Heart left ventricle (tissue), 16 donors: Measurements from ENCODE around the gene ZNF511. TPM values are rescaled to one million over a fixed set of nuclear protein-coding genes. Genes with fewer than 3 reads are reported as not detected.

Source experiments
- ATAC-seq, 4 donors: fragments of 200-7000 bp; cut with Tn5 transposase; one replicate each; pipeline ENCODE4 v1.9.1; 2020 to 2022; ENCODE audit warnings: moderate library complexity in 4 of 4, mild to moderate bottlenecking in 3 of 4, moderate number of reproducible peaks in 1 of 4
- DNase-seq, 5 donors: peaks; one replicate each; pipeline ENCODE4 v3.0.0-alpha.2; 2020
- H3K27ac ChIP-seq, 12 donors: fragments of 200-600 bp; sonication (generic) in 4 of 12; one replicate each; pipeline versions ENCODE4 v1.5.0 to v1.8.0; 2016 to 2022; ENCODE audit warnings: mild to moderate bottlenecking in 2 of 12
- H3K27me3 ChIP-seq, 9 donors: fragments of 200-600 bp; sonication (generic) in 2 of 9; one replicate each; pipeline versions ENCODE4 v1.5.1 to v1.8.0; 2016 to 2022; ENCODE audit warnings: mild to moderate bottlenecking in 3 of 9
- H3K36me3 ChIP-seq, 9 donors: fragments of 200-600 bp; sonication (generic) in 2 of 9; one replicate each; pipeline versions ENCODE4 v1.5.0 to v1.8.0; 2018 to 2022; ENCODE audit warnings: mild to moderate bottlenecking in 2 of 9
- H3K4me1 ChIP-seq, 12 donors: fragments of 200-600 bp; sonication (generic) in 4 of 12; one replicate each; pipeline versions ENCODE4 v1.5.0 to v1.8.0; 2016 to 2022; ENCODE audit warnings: mild to moderate bottlenecking in 3 of 12
- H3K4me3 ChIP-seq, 12 donors: fragments of 200-600 bp; sonication (generic) in 4 of 12; one replicate each; pipeline versions ENCODE4 v1.5.0 to v1.8.0; 2017 to 2022; ENCODE audit warnings: mild to moderate bottlenecking in 9 of 12, moderate library complexity in 4 of 12
- H3K9me3 ChIP-seq, 12 donors: fragments of 200-600 bp; sonication (generic) in 4 of 12; one replicate each; pipeline versions ENCODE4 v1.5.0 to v1.8.0; 2016 to 2022; ENCODE audit warnings: mild to moderate bottlenecking in 1 of 12
- CTCF ChIP-seq, 12 donors: fragments of 200-600 bp; sonication (generic) in 4 of 12; IDR thresholded peaks; one replicate each; pipeline versions ENCODE4 v1.5.0 to v1.8.0; 2018 to 2022; ENCODE audit warnings: antibody characterized with exemption in 12 of 12, mild to moderate bottlenecking in 5 of 12
- POLR2A ChIP-seq, 2 donors: fragments of 450-650 bp; IDR thresholded peaks; one replicate each; pipeline ENCODE4 v1.6.1; 2017; ENCODE audit warnings: antibody characterized with exemption in 2 of 2, mild to moderate bottlenecking in 2 of 2, moderate library complexity in 2 of 2
- WGBS, 4 donors: extraction: QIAGEN DNeasy Blood & Tissue Kit in 2 of 4; methylation state at CpG; one replicate each; pipeline versions ENCODE4 v1.1.5 to v1.1.7; 2013 to 2018; 5-methylcytosine and 5-hydroxymethylcytosine counted together
- intact Hi-C, 10 donors: fragments of 100-400 bp; cut with DNase I; formaldehyde crosslinking; loops; one replicate each; pipeline versions ENCODE4 v1.11.1 to v1.14.2; 2022
- polyA plus RNA-seq, 2 donors: library from polyadenylated mRNA; stranded (reverse); fragments of 200-250 nt; gene quantifications; one replicate each; pipeline ENCODE4 v1.2.3, GENCODE V29; 2013
- total RNA-seq, 9 donors: library from RNA; depleted of rRNA in 2 of 9; stranded (reverse); fragments of >200 nt in 2 of 9; fragmentation: NEBNext Ultra II Directional in 3 of 9; extraction: Animal tissue kit (Norgen Biotek cat#: 25700) in 3 of 9; gene quantifications; one replicate each; pipeline versions ENCODE4 v1.1.0 to v1.2.4, GENCODE V29; 2016 to 2023
- donor health status: ischemic (EF 13 %, LVEDD 7.1; RV severe dilation, severe dysfunction).
- donor health status: healthy with polysubstance abuse.
- donor health status: DM: no; HTN: yes; CAD: no.
- donor health status: DM: no; HTN: no; CAD: no.
- donor health status: ischemic (EF 25% LVEDD 6.9; RV normal size, moderate dysfunction).
- donor health status: ischemic (EF 25% LVEDD 5.7; RV mildly dilated, moderate dysfunction).
- donor health status: healthy.
- donor health status: DM: yes; HTN: yes; CAD: no.
- donor health status: ischemic (EF 35%, LVEDD 5.7; RV mildly dilated, moderate dysfunction).
- donor health status: nonischemic (EF 11% LVEDD 7.7; RV severe dilation, severe dysfunction).
- donor health status: DM: yes; HTN: yes; CAD: no.
- donor health status: PGD.
- donor health status: ischemic (EF 29% LVEDD 5.4; RV normal size, mild dysfunction).
- donor health status: nonischemic (EF 23%, LVEDD 6.1; RV moderate dilation, normal function).

The ZNF511 gene
- total and polyA plus RNA-seq, 11 donors: 34.5 to 80.4 (median 41.8) TPM

DNA sequence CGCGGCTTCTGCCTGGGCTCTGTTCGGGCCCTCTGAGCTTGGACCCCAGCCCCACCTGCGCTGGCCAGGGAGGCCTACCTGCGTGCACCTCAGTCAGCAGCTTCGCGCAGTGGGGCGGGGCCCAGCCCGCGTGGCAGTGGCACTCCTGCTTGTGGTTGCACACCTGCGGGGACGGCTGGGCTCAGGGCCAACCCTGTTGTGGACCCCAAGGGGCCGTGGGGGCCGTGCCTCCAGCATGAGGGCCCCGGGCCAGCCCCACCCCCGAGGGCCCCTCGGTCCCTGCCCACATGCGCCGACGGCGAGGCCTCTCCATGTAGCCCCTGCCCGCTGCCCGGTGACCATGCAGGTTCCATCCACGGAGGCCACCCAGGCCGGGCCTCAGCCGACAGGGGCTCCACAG lies 39.3 kb upstream of the ZNF511 start:
- H3K27ac ChIP-seq: no peak overlapping the region
- intact Hi-C loops: no loop called here
- ATAC-seq: no peak
- no peaks in the 10 kb centered on the region for H3K9me3 ChIP-seq
- peaks cover 0 to under 1% (median 0%) of the 10 kb centered on the region in 12 donors for H3K4me1 ChIP-seq
- H3K27me3 ChIP-seq: no peaks in the 10 kb centered on the region
- H3K36me3 ChIP-seq: peaks cover 0 to 28% (median 0%) of the 10 kb centered on the region in 9 donors
- no peak for DNase-seq
- no peak overlapping the region for H3K4me3 ChIP-seq
- 80 to 93% (median 91%) methylated on average over 4 to 26 of the region's 26 CpGs for WGBS, 4 donors
- TF ChIP-seq POLR2A (IDR thresholded peaks at IDR 0.05) (no peak), CTCF (IDR thresholded peaks at IDR 0.05) (no peak)

DNA sequence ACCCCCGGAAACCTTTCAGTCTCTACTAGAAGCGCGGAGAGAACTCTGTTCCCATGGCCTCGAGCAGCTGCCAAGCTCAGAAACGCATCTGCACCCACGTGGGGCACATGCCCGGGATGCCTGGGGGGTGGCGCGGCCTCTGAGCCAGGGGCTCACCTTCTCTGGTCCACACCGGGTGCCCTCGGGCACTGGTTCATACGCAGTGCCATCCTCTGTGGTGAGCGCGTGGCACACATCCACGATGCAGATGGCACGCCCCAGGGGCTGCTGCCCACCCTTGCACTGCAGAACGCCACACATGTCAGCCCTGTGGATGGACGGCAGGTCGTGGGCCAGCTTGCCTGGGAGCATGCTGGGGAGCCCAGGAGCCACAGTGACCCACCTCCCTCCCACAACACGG lies 38.5 kb upstream of the ZNF511 start:
- TF ChIP-seq CTCF (IDR thresholded peaks at IDR 0.05): no peak
- TF ChIP-seq POLR2A (IDR thresholded peaks at IDR 0.05): no peak
- intact Hi-C loops: no loop called here
- no peak overlapping the region for H3K4me3 ChIP-seq
- no peaks in the 10 kb centered on the region for H3K9me3 ChIP-seq
- WGBS, 4 donors: 88 to 92% (median 91%) methylated on average over 15 to 20 of the region's 20 CpGs
- ATAC-seq (no peak), DNase-seq (no peak)
- H3K4me1 ChIP-seq: peaks cover 0 to 9% (median 0%) of the 10 kb centered on the region in 12 donors
- H3K27ac ChIP-seq: no peak overlapping the region
- H3K36me3 ChIP-seq: peaks cover 0 to 28% (median 0%) of the 10 kb centered on the region in 9 donors
- peaks cover 0 to 8% (median 2%) of the 10 kb centered on the region in 9 donors for H3K27me3 ChIP-seq

GRCh38 chr10:133270773-133271297 lies 37.9 kb upstream of the ZNF511 start:
- Histone ChIP-seq H3K27ac (no peak overlapping the region), H3K9me3 (no peaks in the 10 kb centered on the region), H3K4me3 (no peak overlapping the region), H3K36me3 (peaks cover 0 to 28% (median 0%) of the 10 kb centered on the region in 9 donors), H3K4me1 (peaks cover 0 to 15% (median 0%) of the 10 kb centered on the region in 12 donors), H3K27me3 (peaks cover 0 to 15% (median 8%) of the 10 kb centered on the region in 9 donors)
- TF ChIP-seq POLR2A (IDR thresholded peaks at IDR 0.05) (no peak), CTCF (IDR thresholded peaks at IDR 0.05) (no peak)
- intact Hi-C loops: no loop called here
- 84 to 96% (median 94%) methylated on average over 6 to 19 of the region's 19 CpGs for WGBS, 4 donors
- ATAC-seq: no peak
- DNase-seq: no peak

GRCh38 chr10:133271521-133272300 lies 37.0 kb upstream of the ZNF511 start:
- no peak for TF ChIP-seq POLR2A (IDR thresholded peaks at IDR 0.05)
- no peak for TF ChIP-seq CTCF (IDR thresholded peaks at IDR 0.05)
- WGBS, 4 donors: 80 to 85% (median 85%) methylated on average over 17 to 35 of the region's 35 CpGs
- H3K27me3 ChIP-seq: peaks cover 0 to 23% (median 16%) of the 10 kb centered on the region in 9 donors

More at GRCh38 chr10:133271521-133272300, 37.0 kb upstream of the ZNF511 start:
- no peak for ATAC-seq
- Histone ChIP-seq H3K4me1 (peaks cover 0 to 24% (median 5%) of the 10 kb centered on the region in 12 donors), H3K4me3 (no peak overlapping the region), H3K36me3 (peaks cover 0 to 28% (median 0%) of the 10 kb centered on the region in 9 donors), H3K9me3 (no peaks in the 10 kb centered on the region), H3K27ac (no peak overlapping the region)
- DNase-seq: no peak
- intact Hi-C loops: no loop called here
